ENCODE results near the gene NOM1. TPM values are rescaled to one million over a fixed set of nuclear protein-coding genes. Genes with fewer than 3 reads are reported as not detected.
"Not testable (repeated sequence)": the region's sequence is repeated elsewhere in the genome, so short reads cannot be mapped to it uniquely, and the experiment has no call there.

NOM1 gene
- polyA plus RNA-seq, 4 donors, result 15.2 to 27.9 (median 21.1) TPM

DNA sequence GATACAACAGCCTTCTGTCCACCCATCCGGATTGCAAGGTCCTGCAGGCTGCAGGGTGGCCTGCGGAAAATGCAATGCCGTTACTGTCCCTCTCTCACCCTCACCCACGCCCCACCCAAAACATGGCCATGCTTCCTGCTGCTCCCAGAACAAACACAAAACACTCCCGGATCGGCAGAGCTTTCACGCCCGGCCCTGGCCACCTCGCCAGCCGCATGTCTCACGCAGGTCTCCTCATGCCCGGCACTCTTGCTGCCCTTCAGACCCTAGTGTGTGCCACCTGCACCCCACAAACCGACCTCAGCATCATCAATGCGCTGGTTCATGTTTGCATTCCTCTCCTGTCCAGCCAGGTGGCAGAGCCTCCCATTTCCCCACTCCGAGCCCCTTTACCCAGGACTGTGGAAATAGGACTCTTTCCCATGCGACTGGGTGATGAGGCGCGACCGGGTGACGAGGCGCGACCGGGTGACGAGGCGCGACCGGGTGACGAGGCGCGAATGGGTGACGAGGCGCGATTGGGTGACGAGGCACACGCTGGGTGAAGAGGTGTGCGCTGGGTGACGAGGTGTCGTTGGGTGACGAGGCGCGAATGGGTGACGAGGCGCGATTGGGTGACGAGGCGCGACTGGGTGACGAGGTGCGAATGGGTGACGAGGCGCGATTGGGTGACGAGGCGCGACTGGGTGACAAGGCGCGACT is 8.9 kb upstream of the NOM1 start:
- no peak for DNase-seq (ENCODE audit: low read depth in 4 of 4, low spot score in 3 of 4)

DNA sequence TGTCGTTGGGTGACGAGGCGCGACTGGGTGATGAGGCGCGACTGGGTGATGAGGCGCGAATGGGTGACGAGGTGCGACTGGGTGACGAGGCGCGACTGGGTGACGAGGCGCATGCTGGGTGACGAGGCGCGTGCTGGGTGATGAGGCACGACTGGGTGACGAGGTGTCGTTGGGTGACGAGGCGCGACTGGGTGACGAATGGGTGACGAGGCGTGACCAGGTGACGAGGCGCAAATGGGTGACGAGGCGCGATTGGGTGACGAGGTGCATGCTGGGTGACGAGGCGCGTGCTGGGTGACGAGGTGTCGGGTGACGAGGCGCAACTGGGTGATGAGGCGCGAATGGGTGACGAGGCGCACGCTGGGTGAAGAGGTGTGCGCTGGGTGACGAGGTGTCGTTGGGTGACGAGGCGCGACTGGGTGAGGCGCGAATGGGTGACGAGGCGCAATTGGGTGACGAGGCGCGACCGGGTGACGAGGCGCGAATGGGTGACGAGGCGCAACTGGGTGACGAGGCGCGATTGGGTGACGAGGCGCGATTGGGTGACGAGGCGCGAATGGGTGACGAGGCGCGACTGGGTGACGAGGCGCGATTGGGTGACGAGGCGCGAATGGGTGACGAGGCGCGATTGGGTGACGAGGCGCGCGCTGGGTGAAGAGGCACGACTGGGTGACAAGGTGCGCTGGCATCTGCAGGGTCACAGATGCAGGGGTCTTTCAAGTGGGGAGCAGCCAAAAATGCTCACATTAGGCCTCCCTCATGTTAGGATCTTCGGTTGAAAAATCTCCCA is 7.9 kb upstream of the NOM1 start:
- no peak for DNase-seq (ENCODE audit: low read depth in 4 of 4, low spot score in 3 of 4)

DNA sequence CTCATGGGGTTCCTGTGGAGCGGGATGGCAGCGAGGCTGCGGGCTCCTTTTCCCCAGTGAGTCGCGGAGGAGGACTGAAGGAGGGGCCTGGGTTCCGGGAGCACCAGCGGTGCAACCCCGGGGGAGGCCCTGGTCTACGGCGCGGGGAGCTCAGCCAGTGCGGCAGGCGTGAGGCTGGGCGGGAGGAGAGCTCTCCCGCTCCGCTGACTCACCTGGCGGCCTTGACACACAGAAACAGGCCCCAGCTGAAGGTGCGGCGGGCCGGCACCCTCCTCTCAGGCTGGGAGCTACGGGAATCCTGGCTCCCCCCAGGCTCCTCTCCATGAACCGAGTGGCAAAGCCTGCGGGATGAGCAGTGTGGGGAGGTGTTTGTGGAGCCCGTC is 6.8 kb upstream of the NOM1 start:
- DNase-seq (ENCODE audit: low read depth in 4 of 4, low spot score in 3 of 4), result no peak

DNA sequence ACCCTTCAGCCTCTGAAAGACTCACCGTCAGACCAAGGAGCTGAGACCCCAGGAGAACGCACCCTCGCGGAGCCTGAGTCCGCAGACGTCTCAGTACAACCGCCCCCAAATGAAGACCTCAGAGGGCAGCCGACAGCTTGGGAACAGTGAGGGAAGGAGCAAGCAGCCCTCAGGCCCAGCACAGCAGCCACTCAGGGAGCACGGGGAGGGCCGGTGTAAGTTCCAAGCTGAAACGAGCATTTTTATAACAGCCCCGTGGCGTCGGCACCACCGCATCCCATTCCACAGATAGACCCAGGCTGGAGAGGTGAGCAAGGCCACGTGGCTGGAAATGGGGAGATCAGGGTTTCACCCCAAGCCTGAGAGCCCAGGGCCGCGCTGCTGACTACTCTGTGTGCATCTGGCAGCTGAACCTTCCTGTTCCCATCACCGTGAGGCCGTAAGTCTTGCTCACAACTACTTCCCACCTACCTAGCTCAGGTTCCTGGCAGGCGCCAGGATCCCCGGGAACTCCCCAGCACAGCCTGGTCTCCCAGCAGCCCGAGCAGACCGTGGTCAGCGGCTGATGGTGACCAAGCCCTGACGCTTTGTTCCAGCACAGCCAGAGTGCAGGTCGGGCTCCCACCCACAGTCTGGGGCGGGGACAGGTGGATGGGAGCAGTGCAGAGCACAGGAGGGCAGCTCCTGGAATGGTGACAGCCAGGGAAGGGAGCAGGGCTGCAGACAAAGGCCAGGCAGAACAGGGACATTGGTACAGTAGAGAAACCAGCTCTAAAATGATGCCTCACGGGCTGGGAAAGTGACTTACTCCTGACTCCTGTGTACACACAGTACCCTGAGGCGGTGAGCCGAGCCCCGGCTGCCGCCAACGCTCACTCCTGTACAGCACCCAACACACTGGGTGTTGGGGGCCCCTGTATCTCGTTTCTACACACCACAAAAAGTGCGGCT is 6.1 kb upstream of the NOM1 start:
- no peak for DNase-seq (ENCODE audit: low read depth in 4 of 4, low spot score in 3 of 4)

- DNase-seq (ENCODE audit: low read depth in 4 of 4, low spot score in 3 of 4), result no peak
Measured at GRCh38 chr7:156944876-156945275, 4.6 kb upstream of the NOM1 start.

- DNase-seq (ENCODE audit: low read depth in 4 of 4, low spot score in 3 of 4), result no peak
Measured at GRCh38 chr7:156947120-156947843, 2.2 kb upstream of the NOM1 start.

- no peak for DNase-seq (ENCODE audit: low read depth in 4 of 4, low spot score in 3 of 4)
Measured at GRCh38 chr7:156948361-156948760, 1.2 kb upstream of the NOM1 start.

GRCh38 chr7:156950381-156950858 is 908 bp downstream of the NOM1 start:
- no peak for DNase-seq (ENCODE audit: low read depth in 4 of 4, low spot score in 3 of 4)

DNA sequence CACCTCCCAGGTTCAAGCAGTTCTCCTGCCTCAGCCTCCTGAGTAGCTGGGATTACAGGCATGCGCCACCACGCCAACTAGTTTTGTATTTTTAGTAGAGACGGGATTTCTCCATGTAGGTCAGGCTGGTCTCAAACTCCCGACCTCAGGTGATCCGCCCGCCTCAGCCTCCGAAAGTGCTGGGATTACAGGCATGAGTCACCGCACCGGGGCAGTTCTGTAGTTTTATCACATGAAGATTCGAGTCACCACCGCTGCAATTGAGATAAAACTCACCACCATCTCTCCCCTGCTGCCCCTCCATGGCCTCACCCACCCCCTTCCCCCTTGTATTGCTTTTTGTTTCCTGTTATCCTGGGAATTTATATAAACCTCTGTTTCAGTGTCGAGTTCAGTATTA is 3.7 kb downstream of the NOM1 start:
- not testable (repeated sequence) for DNase-seq (ENCODE audit: low read depth in 4 of 4, low spot score in 3 of 4)

GRCh38 chr7:156954941-156955340 is 5.4 kb downstream of the NOM1 start:
- no peak for DNase-seq (ENCODE audit: low read depth in 4 of 4, low spot score in 3 of 4)

GRCh38 chr7:156956727-156957126 is 7.2 kb downstream of the NOM1 start:
- no peak for DNase-seq (ENCODE audit: low read depth in 4 of 4, low spot score in 3 of 4)

- no peak for DNase-seq (ENCODE audit: low read depth in 4 of 4, low spot score in 3 of 4)
Measured at GRCh38 chr7:156962145-156962544, 12.6 kb downstream of the NOM1 start.

DNA sequence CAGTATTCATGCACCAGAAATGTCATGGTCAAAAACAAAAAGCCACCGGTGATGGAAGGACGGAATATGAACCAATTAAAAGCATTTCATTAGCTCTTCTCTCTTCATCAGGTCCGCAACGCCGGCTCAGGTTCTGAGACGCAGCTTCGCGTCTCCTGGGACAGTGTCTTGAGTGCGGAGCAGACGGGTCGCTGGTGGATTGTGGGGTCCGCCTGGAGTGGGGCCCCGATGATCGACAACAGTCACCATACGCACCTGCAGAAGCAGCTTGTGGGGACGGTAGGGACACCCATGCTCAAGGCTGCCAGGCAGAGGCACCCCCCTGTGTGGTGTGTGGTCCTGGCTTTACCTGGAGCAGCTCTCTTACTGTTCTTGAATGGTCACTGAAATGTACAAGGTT is 13.4 kb downstream of the NOM1 start:
- no peak for DNase-seq (ENCODE audit: low read depth in 4 of 4, low spot score in 3 of 4)

GRCh38 chr7:156963472-156963871 is 14.0 kb downstream of the NOM1 start:
- DNase-seq (ENCODE audit: low read depth in 4 of 4, low spot score in 3 of 4), result no peak

DNA sequence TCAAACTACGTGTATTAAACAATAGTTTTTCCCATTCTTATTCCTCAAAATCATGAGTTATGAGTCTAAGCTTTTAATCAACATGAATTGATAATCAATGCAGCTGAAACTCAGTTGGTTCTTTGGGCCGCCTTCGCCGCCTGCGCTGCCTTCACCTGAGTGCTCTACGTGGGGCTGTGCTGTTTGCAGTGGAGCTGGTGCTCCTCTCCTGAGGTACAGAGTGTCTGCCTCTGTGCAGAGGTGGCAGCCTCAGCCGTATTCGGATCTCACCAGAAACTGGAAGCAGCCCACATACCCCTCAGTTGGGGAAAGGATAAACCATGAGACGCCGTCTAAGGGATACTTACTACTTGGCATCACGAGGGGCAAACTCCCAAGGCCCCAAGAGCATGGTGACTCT is 15.5 kb downstream of the NOM1 start:
- no peak for DNase-seq (ENCODE audit: low read depth in 4 of 4, low spot score in 3 of 4)

GRCh38 chr7:156966387-156966786 is 16.9 kb downstream of the NOM1 start:
- DNase-seq (ENCODE audit: low read depth in 4 of 4, low spot score in 3 of 4), result no peak

DNA sequence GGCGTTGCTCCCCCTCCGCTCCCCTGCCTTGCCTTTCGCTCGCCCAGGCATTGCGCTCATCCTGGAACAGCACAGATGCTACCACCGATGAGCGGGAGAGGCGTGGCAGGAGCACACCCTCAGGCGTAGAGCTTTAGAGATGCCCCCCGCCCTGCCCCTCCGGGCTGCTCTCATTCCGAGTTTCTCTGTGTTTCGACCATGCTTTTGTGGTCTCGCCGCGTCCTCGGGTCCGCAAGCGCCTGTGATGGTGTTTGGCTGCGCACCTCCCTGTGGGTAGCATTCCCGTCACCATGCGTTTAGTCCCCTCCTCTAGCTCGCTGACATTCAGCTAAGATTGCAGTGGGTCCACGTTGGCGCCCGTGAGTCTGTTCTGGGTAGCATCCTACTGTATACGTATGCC is 18.7 kb downstream of the NOM1 start:
- no peak for DNase-seq (ENCODE audit: low read depth in 4 of 4, low spot score in 3 of 4)

DNA sequence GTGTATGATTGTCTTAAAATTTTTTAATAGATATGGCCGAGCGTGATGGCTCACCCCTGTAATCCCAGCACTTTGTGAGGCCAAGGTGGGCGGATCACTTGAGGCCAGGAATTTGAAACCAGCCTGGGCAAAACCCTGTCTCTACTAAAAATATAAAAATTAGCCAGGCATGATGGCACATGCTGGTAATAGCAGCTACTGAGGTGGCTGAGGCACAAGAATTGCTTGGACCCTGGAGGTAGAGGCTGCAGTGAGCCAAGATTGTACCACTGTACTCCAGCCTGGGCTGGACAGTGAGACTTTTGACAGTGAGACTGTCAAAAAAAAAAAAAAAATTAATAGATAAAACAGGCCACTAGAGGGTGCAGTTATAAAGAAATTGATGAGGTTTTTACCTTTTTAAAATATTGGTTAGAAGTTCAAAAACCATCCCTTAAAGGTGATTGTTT is 20.5 kb downstream of the NOM1 start:
- no peak for DNase-seq (ENCODE audit: low read depth in 4 of 4, low spot score in 3 of 4)

DNA sequence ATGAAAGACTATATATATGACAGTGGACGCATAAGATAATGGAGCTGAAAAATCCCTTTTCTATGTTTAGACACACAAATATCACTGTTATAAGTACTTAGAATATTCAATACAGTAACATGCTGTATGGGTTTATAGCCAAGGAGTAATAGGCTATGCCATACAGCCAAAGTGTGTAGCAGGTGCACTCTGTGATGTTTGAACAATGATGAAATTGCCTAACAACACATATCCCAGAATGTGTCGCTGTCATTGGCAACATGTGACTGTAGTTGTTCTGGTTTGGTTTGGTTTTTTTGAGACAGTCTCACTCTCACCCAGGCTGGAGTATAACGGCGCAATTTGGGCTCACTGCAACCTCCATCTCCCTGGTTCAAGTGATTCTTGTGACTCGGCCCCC is 26.1 kb downstream of the NOM1 start:
- no peak for DNase-seq (ENCODE audit: low read depth in 4 of 4, low spot score in 3 of 4)

- no peak for DNase-seq (ENCODE audit: low read depth in 4 of 4, low spot score in 3 of 4)
Measured at GRCh38 chr7:156979007-156979606, 29.6 kb downstream of the NOM1 start.

Data from left renal pelvis (tissue), 4 donors.